SH-SY5Y (cell line): Measurements from ENCODE around the gene DHDH.

Experiments used
- GATA2 ChIP-seq: IDR thresholded peaks from 2 replicates; pipeline ENCODE4 v1.6.1; 2011; ENCODE audit warnings: mild to moderate bottlenecking, low read depth, low read length
- GATA3 ChIP-seq: IDR thresholded peaks from 2 replicates; pipeline ENCODE4 v1.6.1; 2011; ENCODE audit warnings: low read depth, mild to moderate bottlenecking, low read length, moderate library complexity

Gene DHDH

DNA sequence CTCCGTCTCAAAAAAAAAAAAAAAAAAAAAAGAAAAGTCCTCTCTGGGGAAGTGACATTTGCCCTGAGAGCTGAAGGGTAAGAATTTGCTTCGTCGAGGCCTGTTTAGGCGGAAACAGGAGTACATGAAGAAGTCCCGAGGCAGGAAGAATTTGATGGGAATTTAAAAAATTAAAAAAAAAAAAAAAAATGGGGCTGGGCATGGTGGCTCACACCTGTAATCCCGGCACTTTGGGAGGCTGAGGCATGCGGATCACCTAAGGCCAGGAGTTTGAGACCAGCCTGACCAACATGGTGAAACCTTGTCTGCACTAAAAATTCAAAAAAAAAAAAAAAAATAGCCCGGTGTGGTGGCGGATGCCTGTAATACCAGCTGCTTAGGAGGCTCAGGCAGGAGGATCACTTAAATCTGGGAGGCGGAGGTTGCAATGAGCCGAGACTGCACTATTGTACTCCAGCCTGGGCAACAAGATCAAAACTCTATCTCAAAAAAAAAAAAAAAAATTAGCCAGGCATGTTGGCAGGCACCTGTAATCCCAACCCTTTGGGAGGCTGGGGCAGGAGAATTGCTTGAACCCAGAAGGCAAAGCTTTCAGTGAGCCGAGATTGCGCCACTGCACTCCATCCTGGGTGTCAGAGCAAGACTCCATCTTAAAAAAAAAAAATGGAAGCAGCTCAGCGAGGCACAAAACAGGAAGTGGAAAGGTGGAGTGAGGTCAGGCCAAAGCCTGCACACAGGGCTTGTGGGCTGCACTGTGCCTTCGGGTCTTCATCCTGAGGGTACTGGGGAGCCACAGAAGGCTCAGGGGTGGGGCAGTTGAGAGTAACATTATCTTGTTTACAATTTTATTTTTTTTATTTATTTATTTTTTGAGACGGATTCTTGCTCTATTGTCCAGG, 26.1 kb downstream of the DHDH start:
- no peak for TF ChIP-seq GATA2
- TF ChIP-seq GATA3 = no peak

GRCh38 chr19:48961051-48961649, 27.7 kb downstream of the DHDH start:
- TF ChIP-seq GATA3 = no peak
- TF ChIP-seq GATA2 = no peak

DNA sequence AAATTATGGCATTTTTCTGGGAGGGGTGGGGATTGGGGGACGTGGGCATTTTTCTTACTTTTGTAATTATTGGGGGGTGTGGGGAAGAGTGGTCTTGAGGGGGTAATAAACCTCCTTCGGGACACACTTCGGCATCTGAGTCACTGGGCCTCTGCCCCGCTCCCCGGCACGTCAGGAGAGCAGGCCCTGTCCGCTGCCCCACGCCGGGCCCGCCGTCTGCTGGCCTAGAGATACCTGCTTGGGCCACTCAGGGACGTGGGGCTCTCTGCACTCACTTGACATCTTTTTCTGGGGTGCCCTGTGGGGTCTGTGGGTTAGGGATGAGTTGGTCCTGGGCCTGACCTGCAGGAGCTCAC, 28.2 kb downstream of the DHDH start:
- TF ChIP-seq GATA2 (no peak), GATA3 (no peak)

GRCh38 chr19:48962029-48962848, 28.7 kb downstream of the DHDH start:
- no peak for TF ChIP-seq GATA3
- no peak for TF ChIP-seq GATA2

DNA sequence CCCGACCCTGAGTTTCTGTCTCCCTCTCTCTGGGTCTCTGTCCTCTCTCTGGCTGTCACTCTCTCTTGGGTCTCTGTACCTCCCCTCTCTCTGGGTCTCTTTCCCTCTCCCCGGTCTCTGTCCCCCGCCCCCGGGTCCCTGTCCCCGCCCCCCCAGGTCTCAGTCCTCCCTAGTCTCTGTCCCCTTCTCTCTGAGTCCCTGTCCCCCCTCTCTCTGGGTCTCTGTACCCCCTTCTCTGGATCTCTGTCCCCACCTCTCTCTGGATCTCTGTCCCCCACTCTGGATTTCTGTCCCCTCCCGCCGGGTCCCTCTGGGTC, 29.3 kb downstream of the DHDH start:
- no peak for TF ChIP-seq GATA3
- TF ChIP-seq GATA2 = no peak

DNA sequence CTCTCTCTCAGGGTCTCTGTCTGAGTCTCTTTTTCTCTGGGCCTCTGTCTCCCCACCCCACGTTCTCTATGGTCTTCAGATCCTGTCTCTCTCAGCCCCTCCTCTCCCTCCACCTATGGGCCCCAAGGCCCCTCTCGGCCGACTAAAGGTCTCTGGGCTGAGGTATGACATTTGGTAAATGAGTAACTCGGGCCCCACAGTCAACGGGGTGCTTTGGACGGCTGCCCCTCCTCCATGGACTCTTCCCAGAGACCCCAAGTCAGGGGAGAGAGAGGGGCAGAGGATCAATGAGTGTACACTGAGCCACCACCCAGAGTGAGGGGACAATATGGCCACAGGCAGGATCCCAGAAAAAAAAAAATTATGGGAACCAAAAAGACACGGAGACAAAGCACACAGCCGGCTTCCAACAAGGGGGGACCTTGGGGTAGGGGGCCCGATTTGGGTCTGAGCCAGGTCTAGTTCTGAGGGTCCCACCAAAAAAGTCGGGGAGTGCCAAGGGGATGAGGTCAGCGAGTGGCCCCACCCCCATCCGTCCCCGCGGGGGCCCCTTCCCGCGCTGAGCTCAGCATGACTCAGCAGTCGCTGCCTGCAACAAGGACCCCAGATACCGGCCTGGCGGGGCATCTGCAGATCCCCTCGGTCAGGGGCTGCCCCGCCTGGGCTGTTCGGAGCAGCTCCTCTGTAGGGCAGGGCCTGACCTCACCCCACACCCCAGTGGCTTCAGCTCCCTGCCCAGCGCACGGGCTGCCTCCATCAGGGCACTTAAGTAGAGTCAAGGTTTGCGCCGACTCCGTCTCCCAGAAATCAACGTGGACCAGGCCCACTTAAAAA, 30.1 kb downstream of the DHDH start:
- TF ChIP-seq GATA3 (no peak), GATA2 (no peak)

- TF ChIP-seq GATA2 (no peak), GATA3 (no peak)
These were observed 30.9 kb downstream of the DHDH start for GRCh38 chr19:48964205-48965039.

- TF ChIP-seq GATA2 = no peak
- no peak for TF ChIP-seq GATA3
These were observed 31.7 kb downstream of the DHDH start, which contains the start of gene FTL for GRCh38 chr19:48965040-48965805. TSS of gene FTL (plus strand) at chr19:48965309. CDS start at chr19:48965508, 199 bp downstream.

DNA sequence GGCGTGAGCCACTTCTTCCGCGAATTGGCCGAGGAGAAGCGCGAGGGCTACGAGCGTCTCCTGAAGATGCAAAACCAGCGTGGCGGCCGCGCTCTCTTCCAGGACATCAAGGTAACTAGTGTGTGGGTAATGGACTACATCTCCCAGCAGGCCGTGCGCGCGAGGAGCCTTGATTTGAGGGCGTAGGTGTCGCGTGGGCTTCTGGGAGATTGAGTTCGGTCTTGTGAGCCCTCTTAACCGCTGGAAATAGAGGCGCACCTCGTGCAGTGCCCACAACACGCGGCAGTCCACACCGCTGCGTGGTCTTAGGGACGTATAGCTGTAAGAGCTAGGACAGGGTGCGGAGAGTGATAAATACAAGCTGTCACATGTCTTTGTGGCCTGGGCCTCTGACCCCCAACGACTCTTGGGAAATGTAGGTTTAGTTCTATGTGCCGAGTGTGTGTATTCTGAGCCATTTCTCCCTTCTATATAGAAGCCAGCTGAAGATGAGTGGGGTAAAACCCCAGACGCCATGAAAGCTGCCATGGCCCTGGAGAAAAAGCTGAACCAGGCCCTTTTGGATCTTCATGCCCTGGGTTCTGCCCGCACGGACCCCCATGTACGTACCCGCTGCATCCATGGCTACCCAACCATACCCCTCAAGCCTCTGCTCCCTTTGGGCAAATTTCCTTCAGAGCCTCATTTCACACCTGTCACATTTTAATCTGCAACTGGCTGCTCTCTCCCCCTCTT, 32.5 kb downstream of the DHDH start:
- TF ChIP-seq GATA3 (no peak), GATA2 (no peak)

- no peak for TF ChIP-seq GATA3
- no peak for TF ChIP-seq GATA2
These were observed 33.2 kb downstream of the DHDH start for GRCh38 chr19:48966541-48967345.

DNA sequence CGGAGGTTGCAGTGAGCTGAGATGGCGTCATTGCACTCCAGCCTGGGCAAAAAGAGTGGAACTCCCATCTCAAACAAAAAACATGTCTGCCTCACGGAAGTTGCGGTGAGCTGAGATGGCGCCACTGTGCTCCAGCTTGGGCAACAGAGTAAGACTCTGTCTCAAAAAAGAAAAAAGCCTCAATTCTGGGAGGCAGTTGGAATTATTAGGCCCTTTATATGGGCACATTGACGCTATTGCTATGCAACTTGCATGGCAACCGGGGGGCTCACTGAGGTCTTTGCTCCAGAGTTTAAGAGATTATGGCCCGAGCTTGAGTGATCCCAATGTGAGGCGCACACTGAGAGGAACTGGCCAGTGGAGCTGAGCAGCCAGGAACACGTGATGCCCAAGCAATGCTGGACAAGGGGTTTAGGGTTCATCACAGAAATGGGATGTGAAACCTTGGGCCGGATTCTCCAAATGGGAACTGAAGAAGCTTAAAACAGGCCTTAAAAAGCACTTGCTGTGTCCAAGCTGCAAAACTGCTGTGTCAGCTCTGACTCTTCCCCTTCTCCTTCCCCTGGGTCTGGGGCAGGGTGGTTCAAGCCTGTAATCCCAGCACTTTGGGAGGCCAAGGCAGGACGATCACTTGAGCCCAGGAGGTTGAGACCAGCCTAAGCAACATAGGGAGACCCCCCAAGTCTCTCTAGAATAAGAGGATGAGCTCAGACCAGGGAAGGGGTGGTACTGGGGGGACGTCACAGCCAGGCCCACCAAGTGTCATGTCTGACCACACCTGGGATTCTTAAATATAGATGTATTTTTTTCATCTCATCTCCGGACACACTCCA, 34.1 kb downstream of the DHDH start:
- no peak for TF ChIP-seq GATA3
- TF ChIP-seq GATA2 = no peak
